SK-N-SH treated with all-trans-retinoic acid at 6 μM for 48 hours (cell line): ENCODE data around the gene BEGAIN.

Experiments
- ATAC-seq: fragments of 200-7000 bp; cut with Tn5 transposase; 3 replicates; pipeline ENCODE4 v1.9.1; 2020; ENCODE audit warnings: mild to moderate bottlenecking, moderate library complexity
- ARNTL ChIP-seq: fragments of 450-650 bp; formaldehyde crosslinking; IDR thresholded peaks from 2 replicates; pipeline ENCODE4 v1.5.0; 2020; ENCODE audit warnings: low read depth, mild to moderate bottlenecking, moderate library complexity, borderline replicate concordance
- BACH2 ChIP-seq: fragments of 250-450 bp; sonication (Bioruptor Pico); IDR thresholded peaks from 2 replicates; pipeline ENCODE4 v1.9.0; 2021; ENCODE audit warnings: mild to moderate bottlenecking, borderline replicate concordance
- CREB5 ChIP-seq: fragments of 250-450 bp; sonication (Bioruptor Pico); IDR thresholded peaks from 2 replicates; pipeline ENCODE4 v1.5.1; 2020; ENCODE audit warnings: low read depth, mild to moderate bottlenecking, moderate library complexity
- CSRNP3 ChIP-seq: fragments of 250-450 bp; sonication (Bioruptor Pico); IDR thresholded peaks from 2 replicates; pipeline ENCODE4 v1.5.1; 2021; ENCODE audit warnings: mild to moderate bottlenecking, moderate library complexity
- ESRRG ChIP-seq: fragments of 250-450 bp; sonication (Bioruptor Pico); IDR thresholded peaks from 2 replicates; pipeline ENCODE4 v1.6.1; 2021; ENCODE audit warnings: mild to moderate bottlenecking
- GLIS3 ChIP-seq: fragments of 250-450 bp; sonication (Bioruptor Pico); IDR thresholded peaks from 2 replicates; pipeline ENCODE4 v1.5.0; 2020; ENCODE audit warnings: mild to moderate bottlenecking, moderate library complexity
- ISL1 ChIP-seq: fragments of 250-450 bp; sonication (Bioruptor Pico); IDR thresholded peaks from 2 replicates; pipeline ENCODE4 v2.1.2; 2022; ENCODE audit warnings: mild to moderate bottlenecking, moderate library complexity
- PATZ1 ChIP-seq: fragments of 250-450 bp; sonication (Bioruptor Pico); IDR thresholded peaks from 2 replicates; pipeline ENCODE4 v1.8.0; 2020; ENCODE audit warnings: mild to moderate bottlenecking, moderate library complexity, borderline replicate concordance
- POU6F1 ChIP-seq: fragments of 250-450 bp; sonication (Bioruptor Pico); IDR thresholded peaks from 2 replicates; pipeline ENCODE4 v1.8.0; 2021; ENCODE audit warnings: low read depth, mild to moderate bottlenecking, moderate library complexity, borderline replicate concordance
- PPARA ChIP-seq: fragments of 250-450 bp; sonication (Bioruptor Pico); IDR thresholded peaks from 2 replicates; pipeline ENCODE4 v1.5.0; 2020; ENCODE audit warnings: mild to moderate bottlenecking, borderline replicate concordance
- RARB ChIP-seq: fragments of 250-450 bp; sonication (Bioruptor Pico); IDR thresholded peaks from 2 replicates; pipeline ENCODE4 v1.8.0; 2021; ENCODE audit warnings: mild to moderate bottlenecking, moderate library complexity
- SNAI2 ChIP-seq: fragments of 250-450 bp; sonication (Bioruptor Pico); IDR thresholded peaks from 2 replicates; pipeline ENCODE4 v1.5.0; 2020; ENCODE audit warnings: mild to moderate bottlenecking, moderate library complexity
- TCF4 ChIP-seq: fragments of 250-450 bp; sonication (Bioruptor Pico); IDR thresholded peaks from 2 replicates; pipeline ENCODE4 v1.8.0; 2021; ENCODE audit warnings: mild to moderate bottlenecking, moderate library complexity, borderline replicate concordance
- TOX ChIP-seq: fragments of 250-450 bp; sonication (Bioruptor Pico); IDR thresholded peaks from 2 replicates; pipeline ENCODE4 v1.8.0; 2021; ENCODE audit warnings: mild to moderate bottlenecking, moderate library complexity, borderline replicate concordance
- TSHZ2 ChIP-seq: fragments of 250-450 bp; sonication (Bioruptor Pico); IDR thresholded peaks from 2 replicates; pipeline ENCODE4 v1.5.0; 2020; ENCODE audit warnings: mild to moderate bottlenecking, moderate library complexity
- ZC3H10 ChIP-seq: fragments of 250-450 bp; sonication (Bioruptor Pico); IDR thresholded peaks from 2 replicates; pipeline ENCODE4 v1.5.1; 2021; ENCODE audit warnings: mild to moderate bottlenecking, moderate library complexity
- ZFP3 ChIP-seq: fragments of 250-450 bp; sonication (Bioruptor Pico); IDR thresholded peaks from 2 replicates; pipeline ENCODE4 v1.5.0; 2020; ENCODE audit warnings: mild to moderate bottlenecking, moderate library complexity
- ZFP30 ChIP-seq: fragments of 450-650 bp; formaldehyde crosslinking; IDR thresholded peaks from 2 replicates; pipeline ENCODE4 v1.5.0; 2022; ENCODE audit warnings: mild to moderate bottlenecking, moderate library complexity
- ZNF565 ChIP-seq: fragments of 450-650 bp; formaldehyde crosslinking; conservative IDR thresholded peaks from 2 replicates; pipeline ENCODE4 v1.5.0; 2020; ENCODE audit warnings: low read depth, mild to moderate bottlenecking, moderate library complexity
- ZNF70 ChIP-seq: fragments of 450-650 bp; formaldehyde crosslinking; IDR thresholded peaks from 2 replicates; pipeline ENCODE4 v1.5.0; 2020; ENCODE audit warnings: mild to moderate bottlenecking, moderate library complexity
- ZNF8 ChIP-seq: fragments of 450-650 bp; formaldehyde crosslinking; IDR thresholded peaks from 2 replicates; pipeline ENCODE4 v1.5.0; 2020; ENCODE audit warnings: mild to moderate bottlenecking, moderate library complexity

Gene BEGAIN

GRCh38 chr14:100565650-100566049 lies 21.6 kb downstream of the BEGAIN start:
- TF ChIP-seq TCF4 (CRISPR knock-in tag) (no peak), ZNF565 (CRISPR knock-in tag) (no peak)
- ATAC-seq: no peak

GRCh38 chr14:100564512-100564911 lies 22.7 kb downstream of the BEGAIN start:
- ATAC-seq: no peak
- TF ChIP-seq ARNTL (CRISPR knock-in tag) (no peak), TCF4 (CRISPR knock-in tag) (no peak)

- ATAC-seq: no peak
- TF ChIP-seq PPARA (CRISPR knock-in tag) (no peak), ZFP30 (CRISPR knock-in tag) (no peak), TOX (CRISPR knock-in tag) (no peak), PATZ1 (CRISPR knock-in tag) (no peak), ZNF70 (CRISPR knock-in tag) (no peak), SNAI2 (CRISPR knock-in tag) (no peak), RARB (no peak), GLIS3 (CRISPR knock-in tag) (no peak), CREB5 (CRISPR knock-in tag) (no peak), ESRRG (CRISPR knock-in tag) (no peak), ZNF8 (no peak), ZNF565 (CRISPR knock-in tag) (no peak), TCF4 (CRISPR knock-in tag) (no peak), BACH2 (CRISPR knock-in tag) (no peak), CSRNP3 (CRISPR knock-in tag) (no peak), ZFP3 (no peak), ARNTL (CRISPR knock-in tag) (no peak), ZC3H10 (CRISPR knock-in tag) (no peak), TSHZ2 (CRISPR knock-in tag) (no peak)
These were observed 24.5 kb downstream of the BEGAIN start for GRCh38 chr14:100562751-100563150.

- ATAC-seq: no peak
- no peak for TF ChIP-seq ZFP30 (CRISPR knock-in tag)
- TF ChIP-seq ARNTL (CRISPR knock-in tag): no peak
- TF ChIP-seq SNAI2 (CRISPR knock-in tag): no peak
- TF ChIP-seq ZNF70 (CRISPR knock-in tag): no peak
- TF ChIP-seq ZC3H10 (CRISPR knock-in tag): no peak
- no peak for TF ChIP-seq POU6F1
- TF ChIP-seq PPARA (CRISPR knock-in tag): no peak
- TF ChIP-seq RARB: no peak
- TF ChIP-seq ESRRG (CRISPR knock-in tag): no peak
- TF ChIP-seq CSRNP3 (CRISPR knock-in tag): no peak
- no peak for TF ChIP-seq TSHZ2 (CRISPR knock-in tag)
- no peak for TF ChIP-seq TCF4 (CRISPR knock-in tag)
- TF ChIP-seq ISL1 (CRISPR knock-in tag): no peak
- TF ChIP-seq ZNF8: no peak
These were observed 26.2 kb downstream of the BEGAIN start for GRCh38 chr14:100561005-100561404.
